ENCODE data around the gene LONRF3.
"Not testable (repeated sequence)": the region's sequence is repeated elsewhere in the genome, so short reads cannot be mapped to it uniquely, and the experiment has no call there.

LONRF3 gene

GRCh38 chrX:118983513-118983912 lies 9.1 kb downstream of the LONRF3 start:
- TF ChIP-seq, protein P1, sequence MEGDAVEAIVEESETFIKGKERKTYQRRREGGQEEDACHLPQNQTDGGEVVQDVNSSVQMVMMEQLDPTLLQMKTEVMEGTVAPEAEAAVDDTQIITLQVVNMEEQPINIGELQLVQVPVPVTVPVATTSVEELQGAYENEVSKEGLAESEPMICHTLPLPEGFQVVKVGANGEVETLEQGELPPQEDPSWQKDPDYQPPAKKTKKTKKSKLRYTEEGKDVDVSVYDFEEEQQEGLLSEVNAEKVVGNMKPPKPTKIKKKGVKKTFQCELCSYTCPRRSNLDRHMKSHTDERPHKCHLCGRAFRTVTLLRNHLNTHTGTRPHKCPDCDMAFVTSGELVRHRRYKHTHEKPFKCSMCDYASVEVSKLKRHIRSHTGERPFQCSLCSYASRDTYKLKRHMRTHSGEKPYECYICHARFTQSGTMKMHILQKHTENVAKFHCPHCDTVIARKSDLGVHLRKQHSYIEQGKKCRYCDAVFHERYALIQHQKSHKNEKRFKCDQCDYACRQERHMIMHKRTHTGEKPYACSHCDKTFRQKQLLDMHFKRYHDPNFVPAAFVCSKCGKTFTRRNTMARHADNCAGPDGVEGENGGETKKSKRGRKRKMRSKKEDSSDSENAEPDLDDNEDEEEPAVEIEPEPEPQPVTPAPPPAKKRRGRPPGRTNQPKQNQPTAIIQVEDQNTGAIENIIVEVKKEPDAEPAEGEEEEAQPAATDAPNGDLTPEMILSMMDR (IDR thresholded peaks at IDR 0.05; ENCODE audit: low read depth, low read length) = no peak
- H3K4me3 ChIP-seq (ENCODE audit: low read depth, low read length) = no peak overlapping the region

DNA sequence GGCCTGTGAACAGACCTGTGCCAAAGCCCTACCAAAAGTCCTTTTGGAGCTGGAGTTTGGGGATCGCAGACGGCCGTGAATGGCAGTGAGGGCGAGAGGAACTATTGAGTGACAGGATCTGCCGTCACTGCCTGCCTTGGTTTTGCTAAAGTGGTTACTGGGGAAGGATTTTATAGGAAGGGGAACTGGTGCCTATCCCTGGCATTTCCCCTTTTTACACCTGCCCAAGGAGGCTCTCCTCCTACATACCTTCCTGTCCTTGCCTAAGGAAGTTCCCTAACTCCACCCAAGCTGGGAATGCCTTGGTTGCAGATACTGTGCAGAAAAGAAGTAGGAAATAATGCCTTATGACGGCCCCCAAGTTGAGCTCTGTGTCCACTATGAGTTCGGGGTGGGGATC lies 14.5 kb downstream of the LONRF3 start:
- no peak overlapping the region for H3K4me3 ChIP-seq (ENCODE audit: low read depth, low read length)
- TF ChIP-seq, protein P1 (IDR thresholded peaks at IDR 0.05; ENCODE audit: low read depth, low read length) = no peak

GRCh38 chrX:118989886-118990285 lies 15.5 kb downstream of the LONRF3 start:
- no peak overlapping the region for H3K4me3 ChIP-seq (ENCODE audit: low read depth, low read length)
- TF ChIP-seq, protein P1 (IDR thresholded peaks at IDR 0.05; ENCODE audit: low read depth, low read length) = no peak

DNA sequence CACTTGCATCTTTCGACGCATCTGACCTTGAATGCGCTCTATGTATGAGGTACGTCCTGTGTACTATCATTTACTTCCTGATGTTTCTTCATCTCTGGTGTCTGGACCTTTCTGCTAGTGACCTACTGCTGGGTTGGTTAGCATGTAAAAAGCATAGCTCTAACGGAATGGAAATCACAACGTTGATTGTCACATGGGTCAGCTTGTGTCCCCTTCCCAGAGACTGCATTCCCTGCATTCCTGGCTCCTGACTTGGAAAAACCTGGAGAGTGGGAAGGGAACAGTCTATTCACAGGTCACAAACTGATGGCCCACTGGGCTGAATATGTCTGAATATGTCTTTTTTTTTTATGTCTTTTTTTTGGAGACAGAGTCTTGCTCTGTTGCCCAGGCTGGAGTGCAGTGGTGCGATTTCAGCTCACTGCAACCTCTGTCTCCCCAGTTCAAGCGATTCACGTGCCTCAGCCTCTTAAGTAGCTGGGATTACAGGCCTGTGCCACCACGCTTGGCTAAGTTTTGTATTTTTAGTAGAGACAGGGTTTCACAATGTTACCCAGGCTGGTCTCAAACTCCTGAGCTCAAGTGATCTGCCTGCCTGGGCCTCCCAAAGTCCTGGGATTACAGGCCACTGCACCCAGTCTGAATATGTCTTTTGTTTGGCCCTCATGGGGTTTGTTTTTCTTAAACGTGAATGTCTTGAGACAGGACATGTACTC lies 16.3 kb downstream of the LONRF3 start:
- H3K4me3 ChIP-seq (ENCODE audit: low read depth, low read length) = no peak overlapping the region
- TF ChIP-seq, protein P1 (IDR thresholded peaks at IDR 0.05; ENCODE audit: low read depth, low read length) = no peak

DNA sequence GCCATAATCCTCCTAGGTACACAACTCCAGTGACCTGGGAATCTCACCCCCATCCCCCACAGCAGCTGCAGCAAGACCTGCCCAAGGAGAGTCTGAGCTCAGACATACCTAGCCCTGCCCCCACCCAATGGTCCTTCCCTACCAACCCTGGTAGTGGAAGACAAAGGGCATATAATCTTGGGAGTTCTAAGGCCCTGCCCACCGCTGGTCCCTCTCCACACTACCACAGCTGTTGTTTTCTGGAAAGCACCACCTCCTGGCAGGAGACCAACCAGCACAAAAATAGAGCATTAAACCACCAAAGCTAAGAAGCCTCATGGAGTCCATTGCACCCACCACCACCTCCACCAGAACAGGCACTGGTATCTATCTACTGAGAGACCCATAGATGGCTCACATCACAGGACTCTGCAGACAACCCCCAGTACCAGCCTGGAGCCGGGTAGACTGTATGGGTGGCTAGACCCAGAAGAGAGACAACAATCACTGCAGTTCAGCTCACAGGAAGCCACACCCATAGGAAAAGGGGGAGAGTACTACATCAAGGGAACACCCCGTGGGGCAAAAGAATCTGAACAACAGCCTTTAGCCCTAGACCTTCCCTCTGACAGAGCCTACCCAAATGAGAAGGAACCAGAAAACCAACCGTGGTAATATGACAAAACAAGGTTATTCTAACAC lies 18.2 kb downstream of the LONRF3 start:
- H3K4me3 ChIP-seq (ENCODE audit: low read depth, low read length) = not testable (repeated sequence)

DNA sequence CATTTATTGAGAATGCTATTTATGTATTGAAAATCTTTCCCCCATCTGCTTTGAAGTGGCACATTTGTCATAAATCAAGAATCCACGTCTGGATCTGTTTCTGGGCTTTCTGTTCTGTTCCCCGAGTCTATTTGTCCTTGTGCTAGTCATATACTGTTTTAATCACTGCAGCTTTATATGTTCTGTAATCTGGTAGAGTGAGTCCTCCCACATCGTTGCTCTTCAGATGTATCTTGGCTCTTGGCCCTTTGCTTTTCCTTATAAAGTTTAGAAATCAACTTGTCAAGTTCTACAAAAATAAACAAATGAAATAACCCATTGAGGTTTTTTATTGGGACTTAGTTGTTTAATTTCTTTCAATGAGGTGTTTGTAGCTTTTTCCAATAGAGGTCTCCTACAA lies 29.0 kb downstream of the LONRF3 start:
- TF ChIP-seq, protein P1 (IDR thresholded peaks at IDR 0.05; ENCODE audit: low read depth, low read length) = no peak

GRCh38 chrX:119004920-119005524 lies 30.6 kb downstream of the LONRF3 start:
- H3K4me3 ChIP-seq (ENCODE audit: low read depth, low read length) = no peak overlapping the region

More for the DNA sequence above, 29.0 kb downstream of the LONRF3 start:
- no peak overlapping the region for H3K4me3 ChIP-seq (ENCODE audit: low read depth, low read length)

More at GRCh38 chrX:119004920-119005524, 30.6 kb downstream of the LONRF3 start:
- TF ChIP-seq, protein P1 (IDR thresholded peaks at IDR 0.05; ENCODE audit: low read depth, low read length) = peak; percentile 98
